PC-3 (cell line): Measurements from ENCODE around the gene OVOL2.

Experiments used
- EZH2 ChIP-seq: fragments of 300-600 bp; sonication (generic); IDR thresholded peaks from one replicate; pipeline ENCODE4 v1.6.1; 2017; ENCODE audit warnings: antibody characterized with exemption, mild to moderate bottlenecking, low read length; ENCODE audit not compliant: unreplicated experiment
- TF ChIP-seq, protein P1 (sequence below): fragments of 300-600 bp; sonication (generic); conservative IDR thresholded peaks from 2 replicates; pipeline ENCODE4 v1.5.1; 2017; ENCODE audit warnings: antibody characterized with exemption, low read depth, mild to moderate bottlenecking, low read length

DNA sequence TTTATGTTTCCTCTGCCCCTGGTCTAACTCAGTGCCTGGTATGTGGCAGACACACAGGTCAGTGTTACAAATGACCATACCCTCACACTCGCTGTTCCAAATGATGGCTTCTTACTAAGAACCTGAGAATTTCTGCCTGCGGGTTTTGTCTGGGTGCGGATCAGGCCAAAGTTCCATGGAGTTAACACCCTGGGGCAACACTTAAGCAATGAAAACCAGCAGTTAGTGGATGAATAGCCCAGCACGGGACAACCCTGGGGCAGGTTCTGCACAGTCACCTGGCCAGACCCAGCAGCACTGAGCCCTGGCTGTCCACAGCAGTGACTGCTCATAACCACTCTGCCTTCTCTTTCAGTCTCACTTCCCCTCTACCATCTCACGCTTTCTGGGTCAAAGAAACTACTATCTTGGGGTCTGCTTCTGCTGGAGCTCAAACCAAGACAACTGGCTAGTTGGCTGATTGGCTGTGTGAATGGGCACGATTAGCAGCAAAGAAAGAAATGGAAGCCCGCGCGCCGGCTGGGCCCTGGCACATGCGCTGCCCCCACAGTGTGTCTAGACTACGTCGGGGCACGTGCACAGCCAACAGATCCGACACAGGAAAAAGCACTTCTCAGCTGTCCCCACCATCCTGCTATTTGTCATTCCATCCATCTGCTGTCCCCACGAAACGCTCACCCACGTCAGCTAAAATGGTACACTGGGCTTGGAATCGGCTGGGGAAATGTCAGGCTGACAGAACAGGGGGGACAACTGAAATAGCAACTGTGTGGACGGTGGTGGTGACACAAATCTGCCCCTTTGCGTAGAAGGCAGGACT, 52.3 kb downstream of the OVOL2 start:
- TF ChIP-seq, protein P1, sequence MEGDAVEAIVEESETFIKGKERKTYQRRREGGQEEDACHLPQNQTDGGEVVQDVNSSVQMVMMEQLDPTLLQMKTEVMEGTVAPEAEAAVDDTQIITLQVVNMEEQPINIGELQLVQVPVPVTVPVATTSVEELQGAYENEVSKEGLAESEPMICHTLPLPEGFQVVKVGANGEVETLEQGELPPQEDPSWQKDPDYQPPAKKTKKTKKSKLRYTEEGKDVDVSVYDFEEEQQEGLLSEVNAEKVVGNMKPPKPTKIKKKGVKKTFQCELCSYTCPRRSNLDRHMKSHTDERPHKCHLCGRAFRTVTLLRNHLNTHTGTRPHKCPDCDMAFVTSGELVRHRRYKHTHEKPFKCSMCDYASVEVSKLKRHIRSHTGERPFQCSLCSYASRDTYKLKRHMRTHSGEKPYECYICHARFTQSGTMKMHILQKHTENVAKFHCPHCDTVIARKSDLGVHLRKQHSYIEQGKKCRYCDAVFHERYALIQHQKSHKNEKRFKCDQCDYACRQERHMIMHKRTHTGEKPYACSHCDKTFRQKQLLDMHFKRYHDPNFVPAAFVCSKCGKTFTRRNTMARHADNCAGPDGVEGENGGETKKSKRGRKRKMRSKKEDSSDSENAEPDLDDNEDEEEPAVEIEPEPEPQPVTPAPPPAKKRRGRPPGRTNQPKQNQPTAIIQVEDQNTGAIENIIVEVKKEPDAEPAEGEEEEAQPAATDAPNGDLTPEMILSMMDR, result no peak
- TF ChIP-seq EZH2, result no peak
